HepG2 (cell line): ENCODE results near the gene FECH. TPM values are rescaled to one million over a fixed set of nuclear protein-coding genes. Genes with fewer than 3 reads are reported as not detected.

Source experiments
- ATAC-seq: fragments of 200-7000 bp; cut with Tn5 transposase; 3 replicates; pipeline ENCODE4 v1.9.1; 2020; ENCODE audit warnings: mild to moderate bottlenecking, moderate library complexity
- BruUV-seq: library from RNA; stranded (reverse); fragments of 400-500 nt; replicated peaks from 2 replicates; lab custom pipeline; 2021; lab: Mats Ljungman, UMichigan
- CTCF ChIA-PET: fragments of 300-600 bp; formaldehyde crosslinking; extraction: SDS; loops from one replicate; lab custom pipeline; 2021; ENCODE audit warnings: low total read pairs, inconsistent platforms, low intra/inter-chr PET ratio; lab: Yijun Ruan, JAX
- POLR2A ChIA-PET: fragments of 350-600 bp; sonication (Branson Sonifier 250); formaldehyde crosslinking; loops from one replicate; lab custom pipeline; 2020; ENCODE audit warnings: antibody characterized with exemption, inconsistent platforms; lab: Yijun Ruan, JAX
- DNase-seq: peaks from one replicate; pipeline ENCODE4 v3.0.0-alpha.2; 2015; ENCODE audit warnings: low spot score
- FAIRE-seq: peaks from 3 replicates; lab custom pipeline; 2011; peaks lifted over from hg19 to GRCh38; lab: Jason Lieb, UNC
- H2AFZ ChIP-seq: one replicate; pipeline ENCODE4 v1.6.1; 2011; ENCODE audit warnings: low read length, inconsistent platforms
- H3K27ac ChIP-seq: fragments of 300-600 bp; 3 replicates; pipeline ENCODE4 v1.8.0; 2011; ENCODE audit warnings: mixed run types, mild to moderate bottlenecking, mixed read lengths, low read length, inconsistent platforms; ENCODE audit not compliant: insufficient read depth; ENCODE audit errors: extremely low read length
- H3K27me3 ChIP-seq, 2 experiments: fragments of 200-600 bp in 1 of 2; 2 replicates in 1 of 2; 3 replicates in 1 of 2; pipeline versions ENCODE4 v1.6.0 to v1.8.0; 2011; ENCODE audit warnings: low read length in 2 of 2, mild to moderate bottlenecking in 2 of 2, moderate library complexity in 2 of 2, inconsistent platforms in 1 of 2; ENCODE audit not compliant: insufficient read depth in 2 of 2, control insufficient read depth in 1 of 2
- H3K36me3 ChIP-seq, 2 experiments: fragments of 200-600 bp in 1 of 2; replicated peaks in 1 of 2; 2 replicates in 1 of 2; 3 replicates in 1 of 2; pipeline versions ENCODE4 v1.5.1 to v1.8.0; 2011; ENCODE audit warnings: low read length in 2 of 2, inconsistent platforms in 1 of 2; ENCODE audit not compliant: insufficient read depth in 2 of 2, control insufficient read depth in 1 of 2
- H3K4me1 ChIP-seq: 2 replicates; pipeline ENCODE4 v1.5.1; 2012; ENCODE audit warnings: low read length, inconsistent platforms; ENCODE audit not compliant: insufficient read depth
- H3K4me2 ChIP-seq: 2 replicates; pipeline ENCODE4 v1.6.0; 2011; ENCODE audit warnings: low read depth, low read length, inconsistent platforms
- H3K4me3 ChIP-seq, 3 experiments: fragments of 200-600 bp in 1 of 3; sonication (generic), shearing (Covaris generic) in 1 of 3; replicated peaks in 1 of 3; 2 replicates each; pipeline ENCODE4 v1.5.1; 2011 to 2016; ENCODE audit warnings: low read length in 3 of 3, inconsistent platforms in 2 of 3, low read depth in 2 of 3, mild to moderate bottlenecking in 2 of 3, control low read depth in 1 of 3, mixed read lengths in 1 of 3; ENCODE audit not compliant: insufficient read depth in 1 of 3
- H3K79me2 ChIP-seq: one replicate; pipeline ENCODE4 v1.6.1; 2011; ENCODE audit warnings: low read length, inconsistent platforms; ENCODE audit not compliant: insufficient read depth
- H3K9ac ChIP-seq: 2 replicates; pipeline ENCODE4 v1.6.0; 2011; ENCODE audit warnings: mild to moderate bottlenecking, low read depth, low read length, inconsistent platforms; ENCODE audit not compliant: insufficient read depth
- H3K9me3 ChIP-seq: 2 replicates; pipeline ENCODE4 v1.5.1; 2012; ENCODE audit warnings: mild to moderate bottlenecking, low read length
- H4K20me1 ChIP-seq: 2 replicates; pipeline ENCODE4 v1.6.0; 2011; ENCODE audit warnings: inconsistent platforms, mild to moderate bottlenecking, low read length, moderate library complexity; ENCODE audit not compliant: insufficient read depth
- CSRNP1 ChIP-seq: sonication (generic); formaldehyde crosslinking; IDR thresholded peaks from 2 replicates; pipeline ENCODE4 v1.8.1; 2023; ENCODE audit warnings: mild to moderate bottlenecking, missing genetic modification reagents
- FOXP1 ChIP-seq, 2 experiments: fragments of 450-650 bp in 1 of 2; IDR thresholded peaks; 2 replicates each; pipeline ENCODE4 v1.6.1; 2017 to 2018; ENCODE audit warnings: antibody characterized with exemption in 1 of 2
- KDM3A ChIP-seq: IDR thresholded peaks from 2 replicates; pipeline ENCODE4 v1.6.1; 2018; ENCODE audit warnings: low read depth, missing compliant biosample characterization
- MTA3 ChIP-seq: sonication (generic); formaldehyde crosslinking; IDR thresholded peaks from 2 replicates; pipeline ENCODE4 v1.4.0; 2020; ENCODE audit warnings: missing genetic modification reagents
- NFE2L1 ChIP-seq: sonication (generic); formaldehyde crosslinking; IDR thresholded peaks from 2 replicates; pipeline ENCODE4 v1.4.0; 2020; ENCODE audit warnings: missing genetic modification reagents, mild to moderate bottlenecking, borderline replicate concordance
- NPAS2 ChIP-seq: sonication (generic); formaldehyde crosslinking; IDR thresholded peaks from 2 replicates; pipeline ENCODE4 v1.8.0; 2022; ENCODE audit warnings: mild to moderate bottlenecking, missing genetic modification reagents, borderline replicate concordance
- SIX4 ChIP-seq: sonication (generic); formaldehyde crosslinking; IDR thresholded peaks from 2 replicates; pipeline ENCODE4 v1.4.0; 2020; ENCODE audit warnings: missing genetic modification reagents
- XRCC5 ChIP-seq: fragments of 200-400 bp; formaldehyde crosslinking; optimal IDR thresholded peaks from 2 replicates; pipeline ENCODE3; 2017; ENCODE audit warnings: mild to moderate bottlenecking, low read length
- ZBTB33 ChIP-seq: sonication (generic); formaldehyde crosslinking; IDR thresholded peaks from 2 replicates; pipeline ENCODE4 v1.4.0; 2020; ENCODE audit warnings: missing genetic modification reagents
- ZNF136 ChIP-seq: sonication (generic); formaldehyde crosslinking; IDR thresholded peaks from 2 replicates; pipeline ENCODE4 v1.8.1; 2022; ENCODE audit warnings: low read depth, mild to moderate bottlenecking, moderate library complexity, missing genetic modification reagents
- ZNF33B ChIP-seq: sonication (generic); formaldehyde crosslinking; IDR thresholded peaks from 2 replicates; pipeline ENCODE4 v1.5.1; 2020; ENCODE audit warnings: mild to moderate bottlenecking, missing genetic modification reagents
- ZNF350 ChIP-seq: sonication (generic); formaldehyde crosslinking; IDR thresholded peaks from 2 replicates; pipeline ENCODE4 v1.4.0; 2020; ENCODE audit warnings: mild to moderate bottlenecking, low read depth, missing genetic modification reagents, borderline replicate concordance
- ZNF746 ChIP-seq: sonication (generic); formaldehyde crosslinking; IDR thresholded peaks from 2 replicates; pipeline ENCODE4 v1.8.0; 2022; ENCODE audit warnings: mild to moderate bottlenecking, missing genetic modification reagents
- ZNF788 ChIP-seq: sonication (generic); formaldehyde crosslinking; IDR thresholded peaks from 2 replicates; pipeline ENCODE4 v1.5.0; 2020; ENCODE audit warnings: mild to moderate bottlenecking, missing genetic modification reagents, borderline replicate concordance
- WGBS: methylation state at CpG from one replicate; pipeline ENCODE4 v1.1.6; 2017; ENCODE audit warnings: low lambda C conversion rate; 5-methylcytosine and 5-hydroxymethylcytosine counted together
- in situ Hi-C: cut with HindIII; loops from 2 replicates; pipeline ENCODE4 v1.10.0; 2017; ENCODE audit warnings: low pct_unique_long_range_greater_than_20kb; ENCODE audit not compliant: extremely low pct_ligation_motif_present
- intact Hi-C: fragments of 100-400 bp; cut with micrococcal nuclease; formaldehyde crosslinking; loops from one replicate; pipeline ENCODE4 v1.10.0; 2022; ENCODE audit not compliant: unreplicated experiment
- polyA plus RNA-seq, 8 experiments: library from polyadenylated mRNA; depleted of rRNA in 3 of 8; stranded (reverse) in 7 of 8; unstranded in 1 of 8; fragments of >200 nt; fragmentation: Illumina TruSeq in 4 of 8; extraction: Trizol in 4 of 8; gene quantifications; 2 replicates each; pipeline versions ENCODE4 v1.2.1 to v1.2.3, GENCODE V29; 2011 to 2016; ENCODE audit warnings: low read depth in 4 of 8, missing spikeins in 1 of 8, mixed read lengths in 1 of 8; ENCODE audit not compliant: insufficient read depth in 1 of 8
- total RNA-seq, 5 experiments: library from RNA; depleted of rRNA; stranded (reverse); fragments of >200 nt; fragmentation: Illumina TruSeq; extraction: Trizol; gene quantifications; 2 replicates each; pipeline ENCODE4 v1.2.3, GENCODE V29; 2016; ENCODE audit warnings: low read depth in 1 of 5

Gene FECH
- total and polyA plus RNA-seq, 2 of the 13 experiments (the other 11 are each of a cell fraction or from before 2014, with no cell fraction given), result 14.7 to 21.9 TPM

DNA sequence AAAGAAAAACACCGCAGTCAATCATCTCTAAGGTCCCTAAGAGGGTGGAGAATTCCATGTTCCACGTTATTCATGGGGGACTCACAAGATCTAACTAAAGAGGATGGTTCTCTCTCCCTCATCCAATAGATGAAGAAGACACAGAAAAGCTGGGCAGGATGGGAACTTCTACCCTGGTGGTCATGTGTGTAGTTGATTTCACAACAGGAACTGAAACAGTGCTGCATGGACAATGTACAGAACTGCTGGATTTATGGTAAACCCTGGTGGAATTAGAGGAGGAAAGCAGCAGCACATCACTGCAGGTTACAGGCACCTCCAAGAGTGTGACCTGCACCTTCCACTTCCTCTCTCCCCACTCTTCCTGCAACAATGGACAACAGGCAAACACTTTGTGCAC lies 31.4 kb downstream of the FECH start:
- Histone ChIP-seq H3K9ac (no peak overlapping the region), H3K27ac (no peak overlapping the region), H3K36me3 (peaks cover 4 to 13% of the 10 kb centered on the region in 2 experiments; a peak in 3 of 5 replicates), H4K20me1 (no peaks in the 10 kb centered on the region), H3K4me2 (no peak overlapping the region), H3K27me3 (no peaks in the 10 kb centered on the region), H3K9me3 (no peaks in the 10 kb centered on the region), H3K4me1 (no peaks in the 10 kb centered on the region), H3K79me2 (no peaks in the 10 kb centered on the region), H2AFZ (no peak overlapping the region), H3K4me3 (no peak overlapping the region)
- ATAC-seq, result no peak; the same call in 2 of the 3 replicates
- no peak for DNase-seq
- WGBS, result 87% methylated on average over 2 of the region's 2 CpGs
- in situ Hi-C loops (loop anchor here (25.0 kb wide), 1 partner anchor 768 kb away; no protein-coding TSS in a partner anchor), intact Hi-C loops (no loop called here)
- no peak for FAIRE-seq
- TF ChIP-seq NPAS2, result no peak
- no peak for TF ChIP-seq XRCC5
- TF ChIP-seq MTA3 (CRISPR knock-in tag), result no peak
- no peak for TF ChIP-seq ZNF33B (CRISPR knock-in tag)
- no peak for TF ChIP-seq SIX4 (CRISPR knock-in tag)
- no peak for TF ChIP-seq KDM3A (CRISPR knock-in tag)
- TF ChIP-seq ZNF350 (CRISPR knock-in tag), result no peak
- TF ChIP-seq FOXP1 (IDR thresholded peaks at IDR 0.05), result no peak
- no peak for TF ChIP-seq FOXP1 (CRISPR knock-in tag; IDR thresholded peaks at IDR 0.05)
- TF ChIP-seq NFE2L1 (CRISPR knock-in tag), result no peak
- no peak for TF ChIP-seq ZNF788 (CRISPR knock-in tag)
- no peak for TF ChIP-seq ZNF746 (CRISPR knock-in tag)
- no peak for TF ChIP-seq CSRNP1 (CRISPR knock-in tag)
- no peak for TF ChIP-seq ZBTB33
- TF ChIP-seq ZNF136, result no peak
- BruUV-seq, result no TSS peak
- POLR2A ChIA-PET, result no interaction called here
- CTCF ChIA-PET, result no interaction called here
